Neural progenitor cell (in vitro differentiated cells): Measurements from ENCODE around the gene LMOD2. TPM values are rescaled to one million over a fixed set of nuclear protein-coding genes. Genes with fewer than 3 reads are reported as not detected.

Experiments used
- DNase-seq: peaks from one replicate; pipeline ENCODE4 v3.0.0-alpha.2; 2016; ENCODE audit warnings: low spot score
- H2AFZ ChIP-seq: fragments of 200-600 bp; sonication (generic); replicated peaks from 2 replicates; pipeline ENCODE4 v1.6.1; 2016; ENCODE audit warnings: antibody characterized with exemption
- H3F3A ChIP-seq: fragments of 200-600 bp; sonication (generic); 2 replicates; pipeline ENCODE4 v1.6.1; 2016; ENCODE audit warnings: antibody characterized with exemption, low read depth
- H3K27ac ChIP-seq: fragments of 200-600 bp; sonication (generic); 2 replicates; pipeline ENCODE4 v1.5.1; 2016; ENCODE audit warnings: mild to moderate bottlenecking
- H3K27me3 ChIP-seq: fragments of 200-600 bp; sonication (generic); 2 replicates; pipeline ENCODE4 v1.6.1; 2016; ENCODE audit warnings: mild to moderate bottlenecking, moderate library complexity
- H3K36me3 ChIP-seq: fragments of 200-600 bp; sonication (generic); 2 replicates; pipeline ENCODE4 v1.5.1; 2016
- H3K4me1 ChIP-seq: fragments of 200-600 bp; sonication (generic); 2 replicates; pipeline ENCODE4 v1.6.1; 2016; ENCODE audit warnings: mixed run types
- H3K4me2 ChIP-seq: fragments of 200-600 bp; sonication (generic); 2 replicates; pipeline ENCODE4 v1.6.1; 2016
- H3K4me3 ChIP-seq: fragments of 200-600 bp; sonication (generic); 2 replicates; pipeline ENCODE4 v1.5.1; 2016
- H3K79me2 ChIP-seq: fragments of 200-600 bp; sonication (generic); 2 replicates; pipeline ENCODE4 v1.6.1; 2016; ENCODE audit warnings: low read depth
- H3K9ac ChIP-seq: fragments of 200-600 bp; sonication (generic); 2 replicates; pipeline ENCODE4 v1.6.1; 2016
- H3K9me3 ChIP-seq: fragments of 200-600 bp; sonication (generic); 2 replicates; pipeline ENCODE4 v1.5.1; 2016; ENCODE audit warnings: low read depth
- H4K20me1 ChIP-seq: fragments of 200-600 bp; sonication (generic); 2 replicates; pipeline ENCODE4 v1.6.1; 2016; ENCODE audit warnings: low read depth
- H3K27ac Mint-ChIP-seq: 3 replicates; pipeline ENCODE4 v1.8.0; 2021; ENCODE audit warnings: mixed read lengths
- H3K27me3 Mint-ChIP-seq: 2 replicates; pipeline ENCODE4 v1.8.0; 2022; ENCODE audit warnings: low read depth, mild to moderate bottlenecking, inconsistent platforms, moderate library complexity, mixed read lengths; ENCODE audit not compliant: insufficient read depth
- H3K36me3 Mint-ChIP-seq: 3 replicates; pipeline ENCODE4 v1.8.0; 2021; ENCODE audit warnings: mixed read lengths
- H3K4me1 Mint-ChIP-seq: 3 replicates; pipeline ENCODE4 v1.8.0; 2021; ENCODE audit warnings: mixed read lengths
- H3K4me3 Mint-ChIP-seq: 3 replicates; pipeline ENCODE4 v1.8.0; 2021; ENCODE audit warnings: mild to moderate bottlenecking, moderate library complexity, mixed read lengths
- H3K9me3 Mint-ChIP-seq: 3 replicates; pipeline ENCODE4 v1.8.0; 2020; ENCODE audit warnings: mixed read lengths
- CTCF ChIP-seq: fragments of 200-600 bp; sonication (generic); IDR thresholded peaks from 2 replicates; pipeline ENCODE4 v1.5.1; 2017; ENCODE audit warnings: antibody characterized with exemption, mild to moderate bottlenecking
- EZH2 ChIP-seq: fragments of 200-600 bp; sonication (generic); IDR thresholded peaks from 2 replicates; pipeline ENCODE4 v1.6.1; 2017; ENCODE audit warnings: antibody characterized with exemption, mild to moderate bottlenecking, moderate library complexity
- EZH2phosphoT487 ChIP-seq: fragments of 200-600 bp; sonication (generic); IDR thresholded peaks from 2 replicates; pipeline ENCODE4 v1.6.1; 2017; ENCODE audit warnings: antibody characterized with exemption
- total RNA-seq: library from RNA; depleted of rRNA; stranded (reverse); fragments of >200 nt; gene quantifications from 2 replicates; pipeline ENCODE4 v1.2.3, GENCODE V29; 2015; ENCODE audit warnings: low replicate concordance

Gene LMOD2
- total RNA-seq, 1 donor from 2014 or later = not detected

GRCh38 chr7:123661765-123662164, 6.1 kb downstream of the LMOD2 start:
- H3K4me1 Mint-ChIP-seq = peaks cover 15% of the 10 kb centered on the region
- H3K27me3 Mint-ChIP-seq = no peaks in the 10 kb centered on the region
- no peaks in the 10 kb centered on the region for H4K20me1 ChIP-seq
- no peaks in the 10 kb centered on the region for H3F3A ChIP-seq
- H3K27me3 ChIP-seq = no peaks in the 10 kb centered on the region
- no peak overlapping the region for H3K4me3 ChIP-seq
- H3K36me3 ChIP-seq = no peaks in the 10 kb centered on the region
- no peaks in the 10 kb centered on the region for H3K9me3 ChIP-seq
- no peak overlapping the region for H3K27ac ChIP-seq
- peaks cover 2% of the 10 kb centered on the region for H3K9me3 Mint-ChIP-seq
- no peak overlapping the region for H2AFZ ChIP-seq
- DNase-seq = no peak
- no peaks in the 10 kb centered on the region for H3K36me3 Mint-ChIP-seq
- no peaks in the 10 kb centered on the region for H3K79me2 ChIP-seq
- H3K4me3 Mint-ChIP-seq = no peak overlapping the region
- no peak overlapping the region for H3K27ac Mint-ChIP-seq
- peaks cover 18% of the 10 kb centered on the region for H3K4me1 ChIP-seq
- H3K4me2 ChIP-seq = no peak overlapping the region
- H3K9ac ChIP-seq = no peak overlapping the region
- TF ChIP-seq CTCF (no peak), EZH2phosphoT487 (no peak), EZH2 (no peak)

- H3K27ac ChIP-seq = no peak overlapping the region
- H2AFZ ChIP-seq = no peak overlapping the region
- H4K20me1 ChIP-seq = no peaks in the 10 kb centered on the region
- H3K9ac ChIP-seq = no peak overlapping the region
- H3K27me3 ChIP-seq = no peaks in the 10 kb centered on the region
- no peak overlapping the region for H3K4me3 ChIP-seq
- H3F3A ChIP-seq = no peaks in the 10 kb centered on the region
- Mint-ChIP-seq H3K36me3 (no peaks in the 10 kb centered on the region), H3K4me3 (no peak overlapping the region), H3K9me3 (peaks cover 2% of the 10 kb centered on the region), H3K27ac (no peak overlapping the region), H3K4me1 (peaks cover 15% of the 10 kb centered on the region), H3K27me3 (no peaks in the 10 kb centered on the region)
- no peak overlapping the region for H3K4me2 ChIP-seq
- TF ChIP-seq EZH2phosphoT487 = no peak
- no peak for TF ChIP-seq CTCF
- no peak for TF ChIP-seq EZH2
- no peaks in the 10 kb centered on the region for H3K9me3 ChIP-seq
- no peak for DNase-seq
- peaks cover 18% of the 10 kb centered on the region for H3K4me1 ChIP-seq
- H3K79me2 ChIP-seq = no peaks in the 10 kb centered on the region
- no peaks in the 10 kb centered on the region for H3K36me3 ChIP-seq
These were observed 6.6 kb downstream of the LMOD2 start for GRCh38 chr7:123662293-123662692.

GRCh38 chr7:123662755-123663154, 7.1 kb downstream of the LMOD2 start:
- TF ChIP-seq EZH2phosphoT487 (no peak), EZH2 (no peak), CTCF (no peak)
- no peaks in the 10 kb centered on the region for H3K79me2 ChIP-seq
- Mint-ChIP-seq H3K4me3 (no peak overlapping the region), H3K4me1 (peaks cover 15% of the 10 kb centered on the region), H3K27me3 (no peaks in the 10 kb centered on the region), H3K36me3 (no peaks in the 10 kb centered on the region), H3K9me3 (peaks cover 2% of the 10 kb centered on the region), H3K27ac (no peak overlapping the region)
- no peak overlapping the region for H3K4me3 ChIP-seq
- H3K4me1 ChIP-seq = peaks cover 18% of the 10 kb centered on the region
- no peak overlapping the region for H3K4me2 ChIP-seq
- H3K9me3 ChIP-seq = no peaks in the 10 kb centered on the region
- no peaks in the 10 kb centered on the region for H3F3A ChIP-seq
- H3K27ac ChIP-seq = no peak overlapping the region
- H3K9ac ChIP-seq = no peak overlapping the region
- H2AFZ ChIP-seq = peak overlapping the region; percentile 50
- H3K27me3 ChIP-seq = no peaks in the 10 kb centered on the region
- no peaks in the 10 kb centered on the region for H3K36me3 ChIP-seq
- no peak for DNase-seq
- no peaks in the 10 kb centered on the region for H4K20me1 ChIP-seq
